Thyroid gland (tissue), 4 donors: ENCODE measurements around the gene NCR2.

Experiments used
- CTCF ChIP-seq, 6 experiments: fragments of 200-600 bp in 3 of 6; fragments of 450-650 bp in 3 of 6; sonication (generic) in 3 of 6; IDR thresholded peaks; one replicate each; pipeline ENCODE4 v1.5.1; 2016 to 2019; ENCODE audit warnings: antibody characterized with exemption in 6 of 6, mild to moderate bottlenecking in 2 of 6, inconsistent platforms in 1 of 6, moderate library complexity in 1 of 6
- POLR2A ChIP-seq, 2 donors: fragments of 450-650 bp; IDR thresholded peaks; one replicate each; pipeline ENCODE4 v1.6.1; 2017; ENCODE audit warnings: antibody characterized with exemption in 2 of 2, mild to moderate bottlenecking in 2 of 2, moderate library complexity in 1 of 2

- TF ChIP-seq CTCF (IDR thresholded peaks at IDR 0.05): no peak
- no peak for TF ChIP-seq POLR2A (IDR thresholded peaks at IDR 0.05)
Observed at GRCh38 chr6:41373919-41374617, 38.7 kb downstream of the NCR2 start.
